SK-N-SH (cell line): ENCODE data around the gene CELA3A. TPM values are rescaled to one million over a fixed set of nuclear protein-coding genes. Genes with fewer than 3 reads are reported as not detected.
A peak's percentile ranks its signal among the peaks of the same experiment; 100 is the strongest.

ENCODE experiments used
- CTCF ChIA-PET: fragments of 300-600, 350-600 bp; formaldehyde crosslinking; extraction: SDS; loops from one replicate; lab custom pipeline; 2021; lab: Yijun Ruan, JAX
- POLR2A ChIA-PET: fragments of 350-600 bp; sonication (Branson Sonifier 250); formaldehyde crosslinking; extraction: SDS; loops from one replicate; lab custom pipeline; 2020; ENCODE audit warnings: antibody characterized with exemption, inconsistent platforms; lab: Yijun Ruan, JAX
- DNase-seq: peaks from one replicate; pipeline ENCODE4 v3.0.0; 2012
- H2AFZ ChIP-seq: fragments of 200-600 bp; sonication (generic); 2 replicates; pipeline ENCODE4 v1.8.1; 2016; ENCODE audit warnings: antibody characterized with exemption, mild to moderate bottlenecking, low read depth
- H3F3A ChIP-seq: fragments of 200-600 bp; sonication (generic); replicated peaks from 2 replicates; pipeline ENCODE3; 2016; ENCODE audit warnings: antibody characterized with exemption, mild to moderate bottlenecking; ENCODE audit not compliant: insufficient read depth
- H3K27ac ChIP-seq, 2 experiments: fragments of 200-500 bp in 1 of 2; fragments of 200-600 bp in 1 of 2; sonication (Bioruptor generic) in 1 of 2; sonication (generic), shearing (Covaris generic) in 1 of 2; 2 replicates each; pipeline versions ENCODE4 v1.5.1 to v1.6.1; 2014 to 2016; ENCODE audit warnings: low read depth in 2 of 2, inconsistent platforms in 1 of 2, low read length in 1 of 2, mild to moderate bottlenecking in 1 of 2, mixed read lengths in 1 of 2
- H3K27me3 ChIP-seq: fragments of 200-600 bp; sonication (generic), shearing (Covaris generic); 2 replicates; pipeline ENCODE4 v1.6.1; 2016; ENCODE audit warnings: mixed run types; ENCODE audit not compliant: insufficient read depth
- H3K36me3 ChIP-seq, 2 experiments: fragments of 200-500 bp in 1 of 2; fragments of 200-600 bp in 1 of 2; sonication (Bioruptor generic) in 1 of 2; sonication (generic) in 1 of 2; replicated peaks in 1 of 2; 2 replicates each; pipeline versions ENCODE3 to v1.5.1; 2014 to 2016; ENCODE audit warnings: low read length in 1 of 2, mild to moderate bottlenecking in 1 of 2; ENCODE audit not compliant: insufficient read depth in 2 of 2, control insufficient read depth in 1 of 2
- H3K4me1 ChIP-seq, 2 experiments: fragments of 200-500 bp in 1 of 2; fragments of 200-600 bp in 1 of 2; sonication (Bioruptor generic) in 1 of 2; sonication (generic), shearing (Covaris generic) in 1 of 2; 2 replicates each; pipeline versions ENCODE4 v1.5.1 to v1.6.1; 2014 to 2016; ENCODE audit warnings: low read depth in 1 of 2, low read length in 1 of 2, mixed run types in 1 of 2; ENCODE audit not compliant: insufficient read depth in 2 of 2, control insufficient read depth in 1 of 2
- H3K4me2 ChIP-seq: fragments of 200-600 bp; sonication (generic), shearing (Covaris generic); 2 replicates; pipeline ENCODE4 v1.6.1; 2017; ENCODE audit warnings: mixed run types
- H3K4me3 ChIP-seq, 2 experiments: fragments of 200-500 bp in 1 of 2; fragments of 200-600 bp in 1 of 2; sonication (Bioruptor generic) in 1 of 2; sonication (generic), shearing (Covaris generic) in 1 of 2; 2 replicates each; pipeline versions ENCODE4 v1.5.1 to v1.8.1; 2014 to 2016; ENCODE audit warnings: low read depth in 2 of 2, inconsistent platforms in 1 of 2, low read length in 1 of 2, mild to moderate bottlenecking in 1 of 2, mixed read lengths in 1 of 2, moderate library complexity in 1 of 2
- H3K79me2 ChIP-seq: fragments of 200-600 bp; sonication (generic); 2 replicates; pipeline ENCODE4 v1.8.1; 2017; ENCODE audit warnings: mild to moderate bottlenecking; ENCODE audit not compliant: insufficient read depth
- H3K9ac ChIP-seq: fragments of 200-600 bp; sonication (generic); 2 replicates; pipeline ENCODE4 v1.6.1; 2017; ENCODE audit warnings: mixed run types
- H3K9me2 ChIP-seq: fragments of 200-600 bp; sonication (generic); 2 replicates; pipeline ENCODE4 v1.6.1; 2017; ENCODE audit warnings: mixed run types
- H3K9me3 ChIP-seq: fragments of 200-600 bp; sonication (generic); 2 replicates; pipeline ENCODE4 v1.6.1; 2017; ENCODE audit warnings: mixed run types, mild to moderate bottlenecking, moderate library complexity
- H4K20me1 ChIP-seq: fragments of 200-600 bp; sonication (generic); 2 replicates; pipeline ENCODE4 v1.6.1; 2017; ENCODE audit warnings: mild to moderate bottlenecking, mixed run types; ENCODE audit not compliant: insufficient read depth
- CTCF ChIP-seq: fragments of 200-600 bp; sonication (generic); IDR thresholded peaks from 2 replicates; pipeline ENCODE4 v1.6.1; 2017; ENCODE audit warnings: antibody characterized with exemption, mild to moderate bottlenecking, moderate library complexity
- EP300 ChIP-seq, 2 experiments: IDR thresholded peaks; 2 replicates each; pipeline versions ENCODE4 v1.4.0 to v1.6.1; 2012; ENCODE audit warnings: borderline replicate concordance in 1 of 2, low read depth in 1 of 2, low read length in 1 of 2
- FOSL2 ChIP-seq: IDR thresholded peaks from 2 replicates; pipeline ENCODE4 v1.4.0; 2012; ENCODE audit warnings: low read depth, mild to moderate bottlenecking, moderate library complexity, borderline replicate concordance
- FOXJ3 ChIP-seq: sonication (generic); formaldehyde crosslinking; IDR thresholded peaks from 2 replicates; pipeline ENCODE4 v1.5.1; 2020; ENCODE audit warnings: mild to moderate bottlenecking, missing genetic modification reagents
- FOXM1 ChIP-seq: IDR thresholded peaks from 2 replicates; pipeline ENCODE4 v1.4.0; 2012; ENCODE audit warnings: low read depth, mild to moderate bottlenecking
- JUND ChIP-seq: IDR thresholded peaks from 2 replicates; pipeline ENCODE4 v1.4.0; 2012
- MXI1 ChIP-seq: IDR thresholded peaks from 2 replicates; pipeline ENCODE4 v1.6.1; 2012; ENCODE audit warnings: mild to moderate bottlenecking, low read depth, low read length, improper control_type of control experiment
- NRF1 ChIP-seq: IDR thresholded peaks from 2 replicates; pipeline ENCODE4 v1.6.1; 2012; ENCODE audit warnings: low read depth, mild to moderate bottlenecking, low read length
- PBX3 ChIP-seq: IDR thresholded peaks from 2 replicates; pipeline ENCODE4; 2012
- RCOR1 ChIP-seq: fragments of 150-350 bp; IDR thresholded peaks from 2 replicates; pipeline ENCODE4 v1.6.1; 2017; ENCODE audit warnings: antibody characterized with exemption, low read length
- RXRA ChIP-seq: IDR thresholded peaks from 2 replicates; pipeline ENCODE4 v1.4.0; 2012; ENCODE audit warnings: low read depth, mild to moderate bottlenecking, borderline replicate concordance
- SMC3 ChIP-seq: IDR thresholded peaks from 2 replicates; pipeline ENCODE4 v1.6.1; 2012; ENCODE audit warnings: low read depth, low read length, improper control_type of control experiment
- TAF1 ChIP-seq: IDR thresholded peaks from 2 replicates; pipeline ENCODE4 v1.6.1; 2012; ENCODE audit warnings: low read depth, mild to moderate bottlenecking, low read length, moderate library complexity, borderline replicate concordance
- TEAD4 ChIP-seq: IDR thresholded peaks from 2 replicates; pipeline ENCODE4 v1.4.0; 2012; ENCODE audit warnings: mild to moderate bottlenecking, borderline replicate concordance; ENCODE audit not compliant: insufficient read depth
- WGBS: methylation state at CpG from one replicate; pipeline ENCODE4 v1.1.6; 2017; ENCODE audit warnings: low lambda C conversion rate; 5-methylcytosine and 5-hydroxymethylcytosine counted together
- polyA plus RNA-seq, 3 experiments: library from polyadenylated mRNA; depleted of rRNA; stranded (reverse); fragments of >200 nt; gene quantifications; 2 replicates each; pipeline ENCODE4 v1.2.3, GENCODE V29; 2012
- TF ChIP-seq, protein P1 (sequence below): IDR thresholded peaks from 2 replicates; pipeline ENCODE4 v1.6.1; 2012; ENCODE audit warnings: mild to moderate bottlenecking, low read depth, low read length, moderate library complexity
- TF ChIP-seq, protein P2 (sequence below): IDR thresholded peaks from 2 replicates; pipeline ENCODE4 v1.4.0; 2012; ENCODE audit warnings: low read depth, borderline replicate concordance
- TF ChIP-seq, protein P3 (sequence below): IDR thresholded peaks from 2 replicates; pipeline ENCODE4 v1.4.0; 2012; ENCODE audit warnings: low read depth
- TF ChIP-seq, protein P4 (sequence below): fragments of 150-350 bp; IDR thresholded peaks from 2 replicates; pipeline ENCODE4 v1.6.1; 2017; ENCODE audit warnings: antibody characterized with exemption, low read length, low read depth, borderline replicate concordance
- TF ChIP-seq, protein P5 (sequence below): fragments of 150-350 bp; IDR thresholded peaks from 2 replicates; pipeline ENCODE4 v1.6.1; 2016; ENCODE audit warnings: mild to moderate bottlenecking, low read depth, low read length

The CELA3A gene
- polyA plus RNA-seq, 1 of the 3 experiments (the other 2 are of a cell fraction): not detected

DNA sequence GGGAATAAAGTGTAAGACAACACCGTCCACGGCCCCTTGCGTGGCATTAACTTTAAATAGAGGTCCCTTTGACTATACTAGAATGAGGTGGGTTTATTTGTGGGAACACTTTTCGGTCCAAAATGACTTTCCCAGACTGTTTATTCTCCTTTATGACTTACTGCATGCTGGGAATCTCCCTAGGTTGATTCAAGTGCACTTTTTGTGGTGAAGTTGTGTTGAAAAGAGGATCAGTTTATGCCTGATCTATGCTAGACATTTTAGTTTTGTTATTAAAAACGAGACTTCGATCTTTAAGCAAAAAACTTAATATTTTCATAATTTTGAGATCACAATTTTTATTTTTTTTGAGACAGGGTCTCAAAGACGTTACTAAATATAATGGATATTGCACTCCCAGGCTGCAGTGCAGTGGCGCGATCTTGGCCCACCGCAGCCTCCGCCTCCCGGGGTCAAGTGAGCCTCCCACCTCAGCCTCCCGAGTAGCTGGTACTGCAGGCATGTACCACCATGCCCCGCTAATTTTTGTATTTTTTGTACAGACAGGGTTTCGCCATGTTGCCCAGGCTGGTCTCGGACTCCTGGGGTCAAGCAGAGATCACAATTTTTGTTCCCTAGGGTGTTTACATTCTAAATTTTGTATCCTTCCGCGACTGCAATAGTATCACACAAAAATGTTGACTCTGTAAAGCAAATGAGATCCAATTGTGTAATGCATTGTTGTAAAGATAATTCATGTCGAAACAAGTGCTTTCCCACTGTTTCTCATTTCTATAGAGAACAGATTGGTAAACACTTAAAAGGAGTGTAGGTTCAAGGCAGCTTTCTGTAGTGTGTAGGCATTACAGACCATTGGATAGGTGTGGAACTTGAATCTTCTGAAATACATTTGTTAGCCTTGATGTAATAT lies 52.7 kb downstream of the CELA3A start:
- Histone ChIP-seq H3K36me3 (peaks cover 2 to 35% of the 10 kb centered on the region in 2 experiments), H3K4me2 (peak overlapping the region; percentile 94), H3K9ac (peak overlapping the region; percentile 99), H2AFZ (no peak overlapping the region), H3K79me2 (peaks cover 64% of the 10 kb centered on the region), H3K27ac (peak overlapping the region; percentile 88 to 92), H3K9me2 (no peaks in the 10 kb centered on the region), H3K4me3 (peak overlapping the region; percentile 70 to 86), H3K4me1 (peaks cover 0 to 5% of the 10 kb centered on the region in 2 experiments; a peak in 3 of 4 replicates), H4K20me1 (peaks cover 57% of the 10 kb centered on the region), H3F3A (peaks cover 12% of the 10 kb centered on the region), H3K9me3 (no peaks in the 10 kb centered on the region), H3K27me3 (no peaks in the 10 kb centered on the region)
- ChIA-PET POLR2A (interaction anchor here (2.8 kb wide), 1 partner anchor 29 kb away, joined by 29 read pairs; no protein-coding TSS in a partner anchor), CTCF (interaction anchor here (1.0 to 1.7 kb wide), 3 partner anchors 18 to 51 kb away, joined by 3 to 7 read pairs (median 3); no protein-coding TSS in a partner anchor)
- TF ChIP-seq CTCF: no peak
- TF ChIP-seq RXRA: no peak
- TF ChIP-seq FOXJ3 (CRISPR knock-in tag): no peak
- no peak for TF ChIP-seq FOXM1
- TF ChIP-seq, protein P1, sequence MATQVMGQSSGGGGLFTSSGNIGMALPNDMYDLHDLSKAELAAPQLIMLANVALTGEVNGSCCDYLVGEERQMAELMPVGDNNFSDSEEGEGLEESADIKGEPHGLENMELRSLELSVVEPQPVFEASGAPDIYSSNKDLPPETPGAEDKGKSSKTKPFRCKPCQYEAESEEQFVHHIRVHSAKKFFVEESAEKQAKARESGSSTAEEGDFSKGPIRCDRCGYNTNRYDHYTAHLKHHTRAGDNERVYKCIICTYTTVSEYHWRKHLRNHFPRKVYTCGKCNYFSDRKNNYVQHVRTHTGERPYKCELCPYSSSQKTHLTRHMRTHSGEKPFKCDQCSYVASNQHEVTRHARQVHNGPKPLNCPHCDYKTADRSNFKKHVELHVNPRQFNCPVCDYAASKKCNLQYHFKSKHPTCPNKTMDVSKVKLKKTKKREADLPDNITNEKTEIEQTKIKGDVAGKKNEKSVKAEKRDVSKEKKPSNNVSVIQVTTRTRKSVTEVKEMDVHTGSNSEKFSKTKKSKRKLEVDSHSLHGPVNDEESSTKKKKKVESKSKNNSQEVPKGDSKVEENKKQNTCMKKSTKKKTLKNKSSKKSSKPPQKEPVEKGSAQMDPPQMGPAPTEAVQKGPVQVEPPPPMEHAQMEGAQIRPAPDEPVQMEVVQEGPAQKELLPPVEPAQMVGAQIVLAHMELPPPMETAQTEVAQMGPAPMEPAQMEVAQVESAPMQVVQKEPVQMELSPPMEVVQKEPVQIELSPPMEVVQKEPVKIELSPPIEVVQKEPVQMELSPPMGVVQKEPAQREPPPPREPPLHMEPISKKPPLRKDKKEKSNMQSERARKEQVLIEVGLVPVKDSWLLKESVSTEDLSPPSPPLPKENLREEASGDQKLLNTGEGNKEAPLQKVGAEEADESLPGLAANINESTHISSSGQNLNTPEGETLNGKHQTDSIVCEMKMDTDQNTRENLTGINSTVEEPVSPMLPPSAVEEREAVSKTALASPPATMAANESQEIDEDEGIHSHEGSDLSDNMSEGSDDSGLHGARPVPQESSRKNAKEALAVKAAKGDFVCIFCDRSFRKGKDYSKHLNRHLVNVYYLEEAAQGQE: no peak
- no peak for TF ChIP-seq RCOR1
- no peak for TF ChIP-seq NRF1
- TF ChIP-seq, protein P2, sequence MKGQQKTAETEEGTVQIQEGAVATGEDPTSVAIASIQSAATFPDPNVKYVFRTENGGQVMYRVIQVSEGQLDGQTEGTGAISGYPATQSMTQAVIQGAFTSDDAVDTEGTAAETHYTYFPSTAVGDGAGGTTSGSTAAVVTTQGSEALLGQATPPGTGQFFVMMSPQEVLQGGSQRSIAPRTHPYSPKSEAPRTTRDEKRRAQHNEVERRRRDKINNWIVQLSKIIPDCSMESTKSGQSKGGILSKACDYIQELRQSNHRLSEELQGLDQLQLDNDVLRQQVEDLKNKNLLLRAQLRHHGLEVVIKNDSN: no peak
- TF ChIP-seq FOSL2: no peak
- TF ChIP-seq, protein P3, sequence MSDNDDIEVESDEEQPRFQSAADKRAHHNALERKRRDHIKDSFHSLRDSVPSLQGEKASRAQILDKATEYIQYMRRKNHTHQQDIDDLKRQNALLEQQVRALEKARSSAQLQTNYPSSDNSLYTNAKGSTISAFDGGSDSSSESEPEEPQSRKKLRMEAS: no peak
- no peak for TF ChIP-seq MXI1
- TF ChIP-seq JUND: no peak
- TF ChIP-seq, protein P4, sequence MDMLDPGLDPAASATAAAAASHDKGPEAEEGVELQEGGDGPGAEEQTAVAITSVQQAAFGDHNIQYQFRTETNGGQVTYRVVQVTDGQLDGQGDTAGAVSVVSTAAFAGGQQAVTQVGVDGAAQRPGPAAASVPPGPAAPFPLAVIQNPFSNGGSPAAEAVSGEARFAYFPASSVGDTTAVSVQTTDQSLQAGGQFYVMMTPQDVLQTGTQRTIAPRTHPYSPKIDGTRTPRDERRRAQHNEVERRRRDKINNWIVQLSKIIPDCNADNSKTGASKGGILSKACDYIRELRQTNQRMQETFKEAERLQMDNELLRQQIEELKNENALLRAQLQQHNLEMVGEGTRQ: no peak
- TF ChIP-seq EP300 (IDR thresholded peaks at IDR 0.05; ENCODE audit: borderline replicate concordance in 1 of 2, low read depth in 1 of 2, low read length in 1 of 2): no peak
- no peak for TF ChIP-seq SMC3
- TF ChIP-seq TEAD4: no peak
- TF ChIP-seq, protein P5, sequence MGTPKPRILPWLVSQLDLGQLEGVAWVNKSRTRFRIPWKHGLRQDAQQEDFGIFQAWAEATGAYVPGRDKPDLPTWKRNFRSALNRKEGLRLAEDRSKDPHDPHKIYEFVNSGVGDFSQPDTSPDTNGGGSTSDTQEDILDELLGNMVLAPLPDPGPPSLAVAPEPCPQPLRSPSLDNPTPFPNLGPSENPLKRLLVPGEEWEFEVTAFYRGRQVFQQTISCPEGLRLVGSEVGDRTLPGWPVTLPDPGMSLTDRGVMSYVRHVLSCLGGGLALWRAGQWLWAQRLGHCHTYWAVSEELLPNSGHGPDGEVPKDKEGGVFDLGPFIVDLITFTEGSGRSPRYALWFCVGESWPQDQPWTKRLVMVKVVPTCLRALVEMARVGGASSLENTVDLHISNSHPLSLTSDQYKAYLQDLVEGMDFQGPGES: no peak
- TF ChIP-seq TAF1: no peak
- no peak for TF ChIP-seq PBX3
- WGBS: 64% methylated on average over 19 of the region's 19 CpGs
- DNase-seq: no peak
